ENCODE results near the gene BMERB1. TPM values are rescaled to one million over a fixed set of nuclear protein-coding genes. Genes with fewer than 3 reads are reported as not detected.

Gene BMERB1
- total and polyA plus RNA-seq, 7 donors, result 26.6 to 133 (median 41.3) TPM

DNA sequence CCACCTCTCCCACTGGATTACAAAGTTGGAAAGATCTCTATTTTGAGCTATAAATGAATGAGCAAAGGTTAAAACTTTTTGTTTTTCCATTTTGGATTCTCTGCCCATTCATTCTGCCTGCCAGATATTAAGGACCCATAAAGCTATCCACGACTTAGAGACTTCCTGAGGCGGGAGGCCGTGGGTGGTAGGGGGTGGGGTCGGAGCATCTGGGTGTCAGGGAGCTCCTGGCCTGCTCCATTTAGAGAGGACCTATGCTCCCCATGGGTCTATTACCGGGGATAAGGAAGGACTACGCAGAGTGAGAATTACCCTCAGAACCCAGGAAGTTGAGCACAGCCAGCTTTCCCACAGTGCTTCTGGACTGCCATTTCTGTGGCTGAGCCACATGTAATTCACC is 162.7 kb downstream of the BMERB1 start:
- H3K4me1 ChIP-seq, result peaks cover 10% of the 10 kb centered on the region
- H3K4me3 ChIP-seq, result no peak overlapping the region
- no peaks in the 10 kb centered on the region for H3K9me3 ChIP-seq
- TF ChIP-seq, protein P1, sequence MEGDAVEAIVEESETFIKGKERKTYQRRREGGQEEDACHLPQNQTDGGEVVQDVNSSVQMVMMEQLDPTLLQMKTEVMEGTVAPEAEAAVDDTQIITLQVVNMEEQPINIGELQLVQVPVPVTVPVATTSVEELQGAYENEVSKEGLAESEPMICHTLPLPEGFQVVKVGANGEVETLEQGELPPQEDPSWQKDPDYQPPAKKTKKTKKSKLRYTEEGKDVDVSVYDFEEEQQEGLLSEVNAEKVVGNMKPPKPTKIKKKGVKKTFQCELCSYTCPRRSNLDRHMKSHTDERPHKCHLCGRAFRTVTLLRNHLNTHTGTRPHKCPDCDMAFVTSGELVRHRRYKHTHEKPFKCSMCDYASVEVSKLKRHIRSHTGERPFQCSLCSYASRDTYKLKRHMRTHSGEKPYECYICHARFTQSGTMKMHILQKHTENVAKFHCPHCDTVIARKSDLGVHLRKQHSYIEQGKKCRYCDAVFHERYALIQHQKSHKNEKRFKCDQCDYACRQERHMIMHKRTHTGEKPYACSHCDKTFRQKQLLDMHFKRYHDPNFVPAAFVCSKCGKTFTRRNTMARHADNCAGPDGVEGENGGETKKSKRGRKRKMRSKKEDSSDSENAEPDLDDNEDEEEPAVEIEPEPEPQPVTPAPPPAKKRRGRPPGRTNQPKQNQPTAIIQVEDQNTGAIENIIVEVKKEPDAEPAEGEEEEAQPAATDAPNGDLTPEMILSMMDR (IDR thresholded peaks at IDR 0.05), result no peak
- DNase-seq (no peak), ATAC-seq (peak in 1 of 4 donors; percentile 21)
- intact Hi-C loops (cut with DNase I), result loop anchor here in 1 of 2 donors (10.0 kb wide), 1 partner anchor 48 kb away; the partner anchor contains the start of gene MARF1
- H3K36me3 ChIP-seq (ENCODE audit: insufficient read depth in 1 of 2, low read depth in 1 of 2), result peaks cover 9 to 78% of the 10 kb centered on the region in 2 donors
- H3K27me3 ChIP-seq (ENCODE audit: insufficient read depth in 3 of 3, low read length in 2 of 3), result no peaks in the 10 kb centered on the region
- peak overlapping the region; percentile 30 for H3K27ac ChIP-seq
- 66 to 81% (median 75%) methylated on average over 6 of the region's 6 CpGs for WGBS, 3 donors

DNA sequence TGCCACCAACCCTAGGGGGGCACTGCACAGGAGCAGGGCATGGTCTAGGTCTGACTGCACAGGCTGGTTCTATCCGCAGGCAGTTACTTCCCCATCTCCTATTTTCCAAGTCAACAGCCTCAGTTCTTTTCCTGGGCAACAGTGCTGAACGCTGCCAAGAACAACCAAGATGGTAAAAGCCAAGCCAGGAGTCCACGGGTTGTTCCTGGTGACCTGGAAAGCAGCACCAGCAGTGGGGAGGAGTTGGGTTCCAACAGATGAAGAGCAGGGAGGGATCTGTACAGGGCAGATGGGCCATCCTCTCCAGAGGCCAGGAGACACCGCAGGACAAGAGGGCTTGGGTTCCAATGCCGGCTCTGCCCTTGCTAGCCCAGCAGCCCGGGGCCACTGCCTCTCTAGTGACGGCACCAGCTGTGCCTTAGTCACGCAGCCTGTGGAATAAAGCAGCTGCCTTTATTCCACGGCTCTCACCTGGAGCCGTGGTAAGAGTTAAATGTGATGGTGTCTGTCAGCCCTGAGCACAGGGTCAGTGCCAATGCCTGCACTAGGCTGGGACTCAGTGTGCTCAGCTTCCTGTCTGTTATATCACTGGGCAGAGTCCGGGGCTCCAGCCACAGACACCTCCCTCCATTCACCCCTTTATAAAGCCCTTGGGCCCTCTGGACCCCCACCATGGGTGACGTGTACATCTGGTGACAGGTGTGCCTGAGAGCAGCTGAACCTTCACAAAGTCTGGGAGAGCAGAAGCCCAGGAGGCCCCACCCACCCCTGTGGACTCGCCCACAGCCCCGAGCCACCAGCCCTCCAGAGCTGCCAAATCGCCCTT is 163.6 kb downstream of the BMERB1 start:
- H3K36me3 ChIP-seq (ENCODE audit: insufficient read depth in 1 of 2, low read depth in 1 of 2), result peaks cover 10 to 87% of the 10 kb centered on the region in 2 donors
- DNase-seq (no peak), ATAC-seq (peak; percentile 39 to 48 (median 43))
- peak overlapping the region; percentile 66 for H3K27ac ChIP-seq
- 47 to 77% (median 62%) methylated on average over 15 of the region's 15 CpGs for WGBS, 3 donors
- H3K4me3 ChIP-seq, result no peak overlapping the region
- TF ChIP-seq, protein P1 (IDR thresholded peaks at IDR 0.05), result no peak
- no peaks in the 10 kb centered on the region for H3K27me3 ChIP-seq (ENCODE audit: insufficient read depth in 3 of 3, low read length in 2 of 3)
- intact Hi-C loops (cut with DNase I), result loop anchor here in 1 of 2 donors (10.0 kb wide), 1 partner anchor 47 kb away; the partner anchor contains the start of gene MARF1
- peaks cover 10% of the 10 kb centered on the region for H3K4me1 ChIP-seq
- H3K9me3 ChIP-seq, result no peaks in the 10 kb centered on the region

DNA sequence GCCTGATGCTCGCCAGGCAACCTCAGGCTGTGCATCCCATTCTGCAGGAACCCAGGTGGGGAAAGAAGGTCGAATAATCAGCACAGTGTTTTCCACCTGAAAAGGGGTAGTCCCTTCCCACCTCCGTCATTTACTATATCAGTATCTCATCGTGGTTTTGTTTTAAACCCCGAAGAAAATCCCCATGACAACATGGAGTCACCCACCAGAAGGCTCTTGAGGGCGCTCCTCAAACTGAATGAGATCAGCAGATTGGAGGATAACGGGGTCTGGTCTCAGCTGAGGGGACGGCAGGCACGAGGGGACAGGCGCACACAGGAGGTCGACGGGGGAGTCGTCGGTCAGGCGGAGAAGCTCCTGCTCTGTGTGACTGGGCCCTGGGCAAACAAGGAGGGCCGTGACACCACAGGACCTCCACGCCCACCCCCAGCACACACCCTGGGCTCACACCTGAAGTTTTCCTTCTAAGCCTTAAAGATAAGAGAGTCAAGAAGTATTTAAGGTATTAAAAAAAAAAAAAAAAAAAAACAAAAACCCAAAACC is 164.3 kb downstream of the BMERB1 start:
- Histone ChIP-seq H3K9me3 (no peaks in the 10 kb centered on the region), H3K4me3 (no peak overlapping the region), H3K27ac (peak overlapping the region; percentile 66), H3K4me1 (peaks cover 10% of the 10 kb centered on the region), H3K36me3 (ENCODE audit: insufficient read depth in 1 of 2, low read depth in 1 of 2) (peaks cover 10 to 89% of the 10 kb centered on the region in 2 donors), H3K27me3 (ENCODE audit: insufficient read depth in 3 of 3, low read length in 2 of 3) (no peaks in the 10 kb centered on the region)
- ATAC-seq, result no peak
- intact Hi-C loops (cut with DNase I), result loop anchor here in 1 of 2 donors (10.0 kb wide), 1 partner anchor 46 kb away; the partner anchor contains the start of gene MARF1
- WGBS, 3 donors, result 91 to 92% (median 92%) methylated on average over 17 of the region's 17 CpGs
- no peak for DNase-seq
- TF ChIP-seq, protein P1 (IDR thresholded peaks at IDR 0.05), result no peak

DNA sequence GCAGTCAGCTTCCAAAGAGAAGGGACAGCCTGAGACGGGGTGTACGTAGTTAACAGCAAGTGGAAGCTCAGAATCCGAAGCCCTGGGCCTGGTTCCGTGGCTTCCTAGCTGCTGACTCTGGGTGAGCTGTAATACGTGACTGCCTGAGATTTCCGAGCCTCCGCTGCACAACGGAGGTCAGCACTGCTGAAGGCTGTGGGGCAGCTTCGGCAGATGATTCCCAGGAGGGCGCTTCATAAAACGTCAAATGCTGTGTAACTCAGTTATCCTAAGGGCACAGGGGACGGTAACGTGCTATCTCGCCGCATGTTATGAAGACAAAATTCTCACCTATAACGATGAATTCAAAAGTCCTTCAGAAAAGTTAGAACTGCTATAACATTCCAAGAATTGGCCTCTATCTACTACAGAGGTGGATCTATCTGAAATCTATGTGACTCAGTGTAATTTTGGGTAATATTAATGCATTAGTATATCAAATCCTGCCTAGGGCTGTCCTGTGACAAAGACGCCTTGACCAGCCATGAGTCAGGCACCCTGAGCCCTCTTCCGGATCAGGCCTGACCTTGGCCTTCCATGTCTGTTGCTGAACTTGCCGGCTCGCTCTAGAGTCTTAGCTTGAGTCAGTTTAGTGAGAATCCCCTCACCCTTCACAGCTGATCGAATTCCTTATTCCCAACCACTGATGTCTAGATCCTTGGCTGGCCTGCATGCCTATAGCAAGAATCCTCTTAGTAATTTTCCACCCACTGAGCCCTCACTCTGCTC is 165.1 kb downstream of the BMERB1 start:
- 88 to 90% (median 89%) methylated on average over 21 of the region's 21 CpGs for WGBS, 3 donors
- Histone ChIP-seq H3K9me3 (no peaks in the 10 kb centered on the region), H3K4me3 (no peak overlapping the region), H3K27ac (peak overlapping the region; percentile 7), H3K36me3 (ENCODE audit: insufficient read depth in 1 of 2, low read depth in 1 of 2) (peaks cover 10 to 96% of the 10 kb centered on the region in 2 donors), H3K27me3 (ENCODE audit: insufficient read depth in 3 of 3, low read length in 2 of 3) (no peaks in the 10 kb centered on the region), H3K4me1 (peaks cover 10% of the 10 kb centered on the region)
- intact Hi-C loops (cut with DNase I), result loop anchor here in 1 of 2 donors (10.0 kb wide), 1 partner anchor 45 kb away; the partner anchor contains the start of gene MARF1
- ATAC-seq (peak in 1 of 4 donors; percentile 31), DNase-seq (no peak)
- TF ChIP-seq, protein P1 (IDR thresholded peaks at IDR 0.05), result no peak
